ENCODE measurements around the gene CCM2.

DNA sequence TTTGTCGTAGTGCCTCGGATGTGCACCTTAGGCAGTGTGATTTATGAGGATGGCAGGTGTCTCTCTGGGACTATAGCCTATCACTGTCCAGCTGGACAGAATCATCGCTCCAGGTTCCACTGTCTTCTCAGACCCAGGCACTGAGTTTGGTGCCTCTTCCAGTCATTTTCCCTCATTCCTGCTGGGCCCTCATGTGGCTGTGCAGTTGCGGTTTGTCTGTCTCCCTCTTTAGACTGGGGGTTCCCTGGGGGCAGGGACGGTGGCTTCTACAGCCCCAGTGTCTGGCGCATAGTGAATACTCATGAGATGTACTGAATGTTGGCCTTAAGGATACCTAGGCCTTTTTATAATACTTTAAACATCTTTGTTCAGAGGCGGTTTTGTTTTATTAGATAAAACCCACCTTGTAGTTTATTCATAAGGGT, 28.9 kb downstream of the CCM2 start:
- no peak for TF ChIP-seq POLR2A (IDR thresholded peaks at IDR 0.05; ENCODE audit: low read depth, low read length)
- no peak for TF ChIP-seq POLR2AphosphoS5 (IDR thresholded peaks at IDR 0.05; ENCODE audit: low read depth, low read length)
